Measurements from ENCODE around the gene DNAJA3. TPM values are rescaled to one million over a fixed set of nuclear protein-coding genes. Genes with fewer than 3 reads are reported as not detected.
A peak's percentile ranks its signal among the peaks of the same experiment; 100 is the strongest.
"Not testable (repeated sequence)": the region's sequence is repeated elsewhere in the genome, so short reads cannot be mapped to it uniquely, and the experiment has no call there.

The DNAJA3 gene
- polyA plus RNA-seq, 4 donors = 24.3 to 48.9 (median 37.1) TPM

GRCh38 chr16:4386951-4387565 lies 38.6 kb upstream of the DNAJA3 start:
- DNase-seq (ENCODE audit: low read depth in 4 of 4, low spot score in 3 of 4) = no peak

DNA sequence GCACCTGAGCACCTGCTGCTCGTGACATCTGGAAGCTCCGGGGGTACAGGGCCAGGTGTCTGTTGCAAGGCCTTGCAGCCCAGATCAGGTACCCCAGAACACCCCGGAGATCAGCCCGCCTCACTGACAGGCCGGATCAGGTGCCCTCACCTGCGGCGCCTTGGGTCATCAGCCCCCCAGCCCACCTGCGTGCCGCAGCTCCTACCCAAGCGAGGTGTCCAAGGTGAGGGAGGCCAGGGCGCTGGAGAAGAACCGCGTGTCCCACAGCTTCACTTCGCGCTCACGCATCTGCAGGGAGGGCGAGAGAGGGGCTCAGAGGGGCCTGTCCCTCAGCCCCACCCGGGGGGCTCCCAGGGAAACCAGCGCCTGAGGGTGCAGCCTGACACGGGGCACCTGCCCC lies 37.9 kb upstream of the DNAJA3 start:
- no peak for DNase-seq (ENCODE audit: low read depth in 4 of 4, low spot score in 3 of 4)

- DNase-seq (ENCODE audit: low read depth in 4 of 4, low spot score in 3 of 4) = no peak
Measured at GRCh38 chr16:4388271-4389021, 37.2 kb upstream of the DNAJA3 start.

DNA sequence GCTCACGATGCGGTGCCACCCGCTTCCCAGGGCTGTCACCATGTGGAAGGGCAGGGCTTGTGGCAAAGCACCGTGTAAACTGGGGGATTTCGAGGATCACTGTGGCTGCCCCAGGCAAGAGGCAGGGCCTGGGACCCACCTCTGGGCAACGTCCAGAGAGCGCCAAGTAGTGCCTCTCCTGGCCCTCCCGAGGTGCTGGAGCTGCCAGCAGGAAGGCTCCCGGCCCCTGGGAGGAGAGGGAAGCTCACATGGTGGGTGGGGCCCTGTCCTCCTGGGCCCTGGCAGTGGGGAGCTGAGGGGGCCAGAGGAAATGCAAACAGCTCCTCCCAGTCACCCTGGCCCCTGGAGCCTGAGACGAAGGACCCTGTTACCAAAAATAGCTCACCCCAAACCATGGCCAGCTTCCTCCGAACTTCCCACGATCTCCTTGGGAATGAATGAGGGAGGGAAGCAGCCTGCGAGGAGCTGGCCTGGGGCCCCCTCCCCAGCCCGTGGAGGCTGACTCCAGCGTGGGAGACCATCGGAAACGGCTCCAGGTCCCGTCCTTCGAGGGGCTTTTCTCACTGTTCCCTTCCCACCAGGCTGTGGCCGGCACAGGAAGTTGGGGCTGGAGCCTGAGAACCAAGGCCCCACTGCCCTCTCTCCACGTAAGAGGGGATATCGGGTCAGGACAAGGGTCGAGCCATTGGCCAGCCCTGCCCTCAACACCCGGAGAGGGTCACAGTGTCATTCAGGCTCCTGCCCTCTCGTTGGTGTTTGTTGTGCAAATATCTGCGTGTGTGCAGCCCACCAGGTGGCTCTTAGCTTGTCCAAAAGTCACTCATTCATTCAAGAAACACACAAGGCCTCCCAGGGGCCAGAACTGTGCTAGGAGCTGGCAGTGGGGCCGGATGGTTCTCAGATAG lies 36.4 kb upstream of the DNAJA3 start:
- no peak for DNase-seq (ENCODE audit: low read depth in 4 of 4, low spot score in 3 of 4)

DNA sequence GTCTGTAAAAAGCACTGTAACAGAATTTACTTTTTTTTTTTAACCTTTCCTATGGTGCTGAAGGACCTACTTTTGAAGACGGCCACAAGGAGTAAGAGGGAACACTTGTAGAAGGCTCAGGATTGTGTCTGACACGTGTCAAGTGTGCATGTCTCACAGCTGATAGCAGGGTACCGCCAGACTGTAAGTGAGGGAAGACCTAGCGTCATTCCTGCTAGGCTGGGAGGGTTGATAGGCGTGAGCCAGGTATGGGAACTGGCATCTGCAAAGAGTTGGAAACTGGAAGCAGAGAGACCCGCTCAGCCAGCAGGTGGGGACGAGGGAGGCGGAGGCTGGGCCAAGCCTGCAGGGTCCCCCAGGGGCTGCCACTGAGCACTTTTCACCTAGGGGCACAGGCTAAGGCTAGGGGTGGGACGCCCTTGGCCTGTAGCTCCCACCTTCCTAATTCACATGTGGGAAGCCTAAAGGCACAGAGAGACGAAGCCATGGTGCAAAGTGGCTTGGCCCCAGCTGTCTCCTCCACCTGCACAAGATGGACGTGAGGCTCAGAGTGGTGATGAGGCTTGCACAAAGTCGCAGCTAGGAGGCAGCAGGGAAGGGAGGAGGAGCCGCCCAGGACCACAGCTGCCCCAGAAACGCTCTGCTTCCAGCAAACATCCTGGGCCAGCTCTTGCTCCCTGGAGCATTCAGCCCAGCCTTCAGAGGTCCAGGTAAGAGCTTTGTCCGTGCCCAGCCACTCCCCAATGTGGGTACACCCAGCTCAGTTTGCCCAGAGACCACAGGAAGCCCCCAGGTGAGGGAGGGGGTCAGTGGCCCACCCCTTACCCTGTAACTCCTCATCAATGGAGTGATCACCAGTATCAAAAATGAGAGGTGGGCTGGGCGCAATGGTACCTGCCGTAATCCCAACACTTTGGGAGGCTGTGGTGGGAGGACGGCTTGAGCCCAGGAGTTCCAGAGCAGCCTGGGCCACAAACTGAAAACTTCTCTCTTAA lies 35.1 kb upstream of the DNAJA3 start:
- DNase-seq (ENCODE audit: low read depth in 4 of 4, low spot score in 3 of 4) = no peak

DNA sequence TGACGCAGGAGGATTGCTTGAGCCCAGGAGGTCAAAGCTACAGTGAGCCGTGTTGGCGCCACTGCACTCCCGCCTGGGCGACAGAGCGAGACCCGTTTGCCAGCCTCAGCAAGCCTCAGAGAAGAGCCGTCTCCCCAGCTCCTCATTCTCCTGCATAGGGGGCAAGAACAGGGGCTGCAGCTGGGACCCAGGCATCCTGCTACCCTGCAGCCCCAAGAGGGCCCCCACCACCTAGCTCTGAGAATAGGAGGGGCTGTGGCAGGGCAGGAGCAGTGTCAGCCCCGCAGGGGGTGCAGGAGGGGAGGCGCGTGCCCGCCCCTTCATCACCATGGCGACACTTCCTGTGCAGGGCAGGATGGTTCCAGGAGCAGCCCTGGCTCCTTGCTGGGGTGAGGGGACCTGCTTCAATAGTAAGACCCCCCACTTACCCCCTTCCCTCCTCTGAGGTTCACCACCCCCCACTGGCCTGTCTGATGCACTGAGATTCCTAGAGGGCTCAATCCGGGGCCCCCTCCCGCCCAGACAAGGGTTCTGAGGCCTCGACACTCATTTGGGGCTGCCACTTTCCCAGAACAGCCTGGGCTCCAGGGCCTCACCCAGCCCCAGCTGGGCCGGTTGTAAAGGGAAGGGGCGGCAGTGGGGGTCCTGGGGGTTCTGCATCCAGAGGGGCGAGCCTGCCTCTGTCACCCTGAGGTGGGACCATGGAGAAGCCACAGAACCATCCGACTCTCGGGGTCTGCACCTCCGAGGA lies 33.9 kb upstream of the DNAJA3 start:
- DNase-seq (ENCODE audit: low read depth in 4 of 4, low spot score in 3 of 4) = no peak

- peak in 1 of 4 donors; percentile 77 for DNase-seq (ENCODE audit: low read depth in 4 of 4, low spot score in 3 of 4)
Measured at GRCh38 chr16:4392382-4393239, 33.1 kb upstream of the DNAJA3 start.

- DNase-seq (ENCODE audit: low read depth in 4 of 4, low spot score in 3 of 4) = no peak
Measured at GRCh38 chr16:4393240-4393600, 32.4 kb upstream of the DNAJA3 start.

DNA sequence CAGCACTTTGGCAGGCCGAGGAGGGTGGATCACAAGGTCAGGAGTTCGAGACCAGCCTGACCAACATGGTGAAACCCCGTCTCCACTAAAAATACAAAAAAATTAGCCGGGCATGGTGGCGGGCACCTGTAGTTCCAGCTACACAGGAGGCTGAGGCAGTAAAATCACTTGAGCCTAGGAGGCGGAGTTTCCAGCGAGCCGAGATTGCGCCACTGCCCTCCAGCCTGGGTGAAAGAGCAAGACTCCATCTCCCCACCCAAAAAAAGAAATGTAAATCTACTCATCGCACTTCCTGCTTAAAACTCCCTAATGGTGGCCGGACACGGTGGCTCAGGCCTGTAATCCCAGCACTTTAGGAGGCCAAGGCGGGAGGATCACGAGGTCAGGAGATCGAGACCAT lies 31.8 kb upstream of the DNAJA3 start:
- not testable (repeated sequence) for DNase-seq (ENCODE audit: low read depth in 4 of 4, low spot score in 3 of 4)

GRCh38 chr16:4395055-4395726 lies 30.5 kb upstream of the DNAJA3 start:
- no peak for DNase-seq (ENCODE audit: low read depth in 4 of 4, low spot score in 3 of 4)

DNA sequence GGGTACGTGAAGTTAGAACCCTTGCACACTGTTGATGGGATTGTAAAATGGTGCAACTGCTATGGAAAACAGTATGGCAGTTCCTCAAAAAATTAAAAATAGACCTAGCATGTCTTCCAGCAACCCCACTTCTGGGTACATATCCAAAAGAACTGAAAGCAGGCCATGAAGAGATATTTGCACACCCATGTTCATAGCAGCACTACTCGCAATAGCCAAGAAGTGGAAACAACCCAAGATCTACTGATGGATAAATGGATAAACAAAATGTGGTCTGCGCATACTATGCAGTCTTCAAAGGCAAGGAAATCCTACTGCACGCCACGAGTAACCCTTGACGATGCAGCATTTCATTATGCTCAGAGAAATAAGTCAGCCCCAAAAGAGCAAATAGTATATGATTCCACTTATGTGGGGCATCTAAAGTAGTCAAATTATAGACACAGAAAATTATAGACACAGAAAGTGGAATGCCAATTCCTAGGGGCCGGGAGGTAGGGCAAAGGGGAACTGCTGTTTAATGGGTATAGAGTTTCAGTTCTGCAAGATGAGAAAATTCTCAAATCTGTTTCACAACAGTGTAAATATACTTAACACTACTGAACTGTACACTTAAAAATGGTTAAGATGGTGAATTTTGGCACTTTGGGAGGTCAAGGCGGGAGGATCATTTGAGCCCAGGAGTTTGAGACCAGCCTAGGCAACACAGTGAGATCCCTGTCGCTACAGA lies 26.5 kb upstream of the DNAJA3 start:
- no peak for DNase-seq (ENCODE audit: low read depth in 4 of 4, low spot score in 3 of 4)

- DNase-seq (ENCODE audit: low read depth in 4 of 4, low spot score in 3 of 4) = no peak
Measured at GRCh38 chr16:4401094-4401501, 24.6 kb upstream of the DNAJA3 start.

- DNase-seq (ENCODE audit: low read depth in 4 of 4, low spot score in 3 of 4) = no peak
Measured at GRCh38 chr16:4401510-4401909, 24.2 kb upstream of the DNAJA3 start.

DNA sequence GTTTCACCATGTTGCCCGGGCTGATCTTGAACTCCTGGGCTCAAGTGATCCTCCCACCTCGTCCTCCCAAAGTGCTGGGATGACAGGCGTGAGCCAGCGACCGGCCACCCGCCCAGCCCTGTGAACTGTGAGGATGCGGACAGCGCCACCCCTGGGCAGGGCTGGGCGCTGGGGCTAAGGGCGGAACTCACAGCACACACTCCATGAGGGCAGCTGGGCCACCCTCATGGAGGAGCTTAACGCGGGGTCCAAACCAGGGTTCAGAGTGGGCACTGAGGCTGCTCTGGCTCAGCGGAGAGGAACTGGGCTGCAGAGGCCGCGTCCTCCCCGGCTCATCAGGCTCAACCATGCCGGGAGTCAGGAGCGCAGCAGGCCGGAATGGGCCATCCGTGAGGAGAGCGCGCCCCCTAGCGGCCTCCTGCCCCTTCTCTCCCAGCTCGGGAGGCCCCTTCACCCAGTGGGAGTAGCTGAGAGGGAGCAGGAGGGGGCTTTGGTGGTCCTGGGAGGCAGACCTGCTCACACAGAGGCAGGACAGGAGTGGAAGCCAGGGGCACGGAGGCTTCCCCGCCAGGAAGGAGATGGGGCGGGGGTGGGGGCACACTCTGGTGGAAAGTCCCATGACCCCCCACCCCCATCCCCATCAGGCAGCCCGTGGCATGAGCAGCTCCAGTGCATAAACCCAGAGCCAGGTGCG lies 23.1 kb upstream of the DNAJA3 start:
- DNase-seq (ENCODE audit: low read depth in 4 of 4, low spot score in 3 of 4) = no peak

DNA sequence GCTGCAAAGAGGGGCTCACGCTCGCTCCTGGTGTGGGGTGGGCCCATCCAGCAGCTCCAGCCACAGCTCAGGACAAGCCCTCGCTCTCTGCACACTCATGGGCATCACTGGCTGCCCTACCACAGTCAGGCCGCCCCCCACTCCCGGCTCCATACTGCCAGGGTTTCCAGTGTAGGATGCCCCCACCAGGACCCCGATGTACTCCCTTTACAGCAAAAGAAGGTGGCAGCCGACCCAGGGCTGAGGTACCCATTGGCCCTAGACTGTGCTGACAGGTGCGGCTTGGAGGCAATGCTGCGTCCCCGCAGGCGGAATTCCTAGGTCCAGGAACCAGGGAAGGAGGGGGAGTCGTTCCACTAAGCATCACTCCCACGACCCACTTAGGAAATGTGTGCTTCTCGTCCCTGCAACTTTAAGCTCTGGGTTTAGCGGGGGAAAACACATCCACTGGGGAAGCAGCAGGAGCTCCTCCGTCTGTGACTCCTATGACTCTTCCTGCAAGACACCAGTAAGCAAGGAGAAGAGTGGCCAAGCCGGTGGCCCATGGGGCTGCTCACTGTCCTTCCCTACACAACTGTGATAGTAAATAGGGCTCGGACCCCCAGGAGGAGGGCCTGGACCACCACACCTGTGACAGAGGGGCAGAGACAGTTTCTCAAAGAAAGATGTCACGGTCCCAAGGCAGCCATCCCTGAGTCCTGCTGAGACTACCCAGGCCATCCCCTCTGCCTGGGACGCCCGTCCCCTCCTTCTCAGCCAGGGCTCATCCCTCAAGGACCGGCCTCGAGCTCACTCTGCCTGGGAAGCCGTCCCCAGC lies 22.3 kb upstream of the DNAJA3 start:
- DNase-seq (ENCODE audit: low read depth in 4 of 4, low spot score in 3 of 4) = no peak
